ENCODE results near the gene MAPKBP1.

DNA sequence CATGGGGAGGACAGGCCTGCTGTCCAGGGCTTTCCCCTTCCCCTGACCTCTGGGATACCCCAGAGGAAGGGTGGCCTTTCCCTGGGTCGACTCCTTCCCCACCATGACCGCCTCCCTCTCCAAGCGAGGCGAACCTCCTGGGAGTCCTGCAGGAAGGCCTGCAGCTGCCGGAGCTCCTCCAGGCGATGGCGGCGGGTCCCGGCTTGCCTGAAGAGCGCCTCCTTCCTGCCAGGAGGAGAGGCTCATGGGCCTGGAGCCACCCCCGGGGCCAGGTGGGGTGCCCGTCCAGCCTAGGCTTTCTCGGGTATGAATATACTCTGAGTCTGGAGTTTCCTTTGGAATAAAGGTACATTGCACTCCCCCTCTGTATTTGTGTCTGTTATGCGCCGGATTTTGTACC lies 84.5 kb downstream of the MAPKBP1 start:
- TF ChIP-seq, protein P1, sequence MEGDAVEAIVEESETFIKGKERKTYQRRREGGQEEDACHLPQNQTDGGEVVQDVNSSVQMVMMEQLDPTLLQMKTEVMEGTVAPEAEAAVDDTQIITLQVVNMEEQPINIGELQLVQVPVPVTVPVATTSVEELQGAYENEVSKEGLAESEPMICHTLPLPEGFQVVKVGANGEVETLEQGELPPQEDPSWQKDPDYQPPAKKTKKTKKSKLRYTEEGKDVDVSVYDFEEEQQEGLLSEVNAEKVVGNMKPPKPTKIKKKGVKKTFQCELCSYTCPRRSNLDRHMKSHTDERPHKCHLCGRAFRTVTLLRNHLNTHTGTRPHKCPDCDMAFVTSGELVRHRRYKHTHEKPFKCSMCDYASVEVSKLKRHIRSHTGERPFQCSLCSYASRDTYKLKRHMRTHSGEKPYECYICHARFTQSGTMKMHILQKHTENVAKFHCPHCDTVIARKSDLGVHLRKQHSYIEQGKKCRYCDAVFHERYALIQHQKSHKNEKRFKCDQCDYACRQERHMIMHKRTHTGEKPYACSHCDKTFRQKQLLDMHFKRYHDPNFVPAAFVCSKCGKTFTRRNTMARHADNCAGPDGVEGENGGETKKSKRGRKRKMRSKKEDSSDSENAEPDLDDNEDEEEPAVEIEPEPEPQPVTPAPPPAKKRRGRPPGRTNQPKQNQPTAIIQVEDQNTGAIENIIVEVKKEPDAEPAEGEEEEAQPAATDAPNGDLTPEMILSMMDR (IDR thresholded peaks at IDR 0.05; ENCODE audit: low read length) = no peak
- TF ChIP-seq EZH2phosphoT487 (IDR thresholded peaks at IDR 0.05; ENCODE audit: low read length) (no peak), EZH2 (optimal IDR thresholded peaks at IDR 0.05; ENCODE audit: low read depth, low read length) (no peak)

All from MM.1S (cell line).